ENCODE results near the gene EXOC2.

- TF ChIP-seq CTCF (IDR thresholded peaks at IDR 0.05) (no peak), POLR2A (IDR thresholded peaks at IDR 0.05) (no peak)
Measured at GRCh38 chr6:586553-586952, 106.4 kb downstream of the EXOC2 start.

Data from thyroid gland (tissue), 4 donors.